Esophagus muscularis mucosa (tissue), 4 donors: Measurements from ENCODE around the gene ITPR2. TPM values are rescaled to one million over a fixed set of nuclear protein-coding genes. Genes with fewer than 3 reads are reported as not detected.

ENCODE experiments used
- DNase-seq: peaks from one replicate; pipeline ENCODE4 v3.0.0-alpha.2; 2017; ENCODE audit errors: extremely low spot score
- H3K27ac ChIP-seq, 4 donors: fragments of 200-600 bp; sonication (generic); replicated peaks in 1 of 4; 1 replicate in 3 of 4; 2 replicates in 1 of 4; pipeline ENCODE4 v1.5.1; 2016 to 2019; ENCODE audit warnings: mild to moderate bottlenecking in 1 of 4
- H3K27me3 ChIP-seq, 4 donors: fragments of 200-600 bp; sonication (generic); one replicate each; pipeline versions ENCODE4 v1.5.1 to v1.6.0; 2016 to 2019
- H3K36me3 ChIP-seq, 4 donors: fragments of 200-600 bp; sonication (generic); one replicate each; pipeline ENCODE4 v1.5.1; 2016 to 2019
- H3K4me1 ChIP-seq, 4 donors: fragments of 200-600 bp; sonication (generic); one replicate each; pipeline ENCODE4 v1.5.1; 2016 to 2019
- H3K4me3 ChIP-seq, 4 donors: fragments of 200-600 bp; sonication (generic); 1 replicate in 2 of 4; 2 replicates in 2 of 4; pipeline ENCODE4 v1.5.1; 2016 to 2019; ENCODE audit warnings: mild to moderate bottlenecking in 4 of 4, moderate library complexity in 1 of 4
- H3K9me3 ChIP-seq, 4 donors: fragments of 200-600 bp; sonication (generic); 1 replicate in 3 of 4; 2 replicates in 1 of 4; pipeline ENCODE4 v1.5.1; 2016 to 2019
- CTCF ChIP-seq, 3 experiments: fragments of 200-600 bp in 2 of 3; fragments of 450-650 bp in 1 of 3; sonication (generic) in 2 of 3; IDR thresholded peaks; one replicate each; pipeline ENCODE4 v1.5.1; 2017 to 2019; ENCODE audit warnings: antibody characterized with exemption in 3 of 3, mild to moderate bottlenecking in 2 of 3, moderate library complexity in 1 of 3
- EP300 ChIP-seq: sonication (generic); formaldehyde crosslinking; IDR thresholded peaks from one replicate; pipeline ENCODE4 v1.6.1; 2017; ENCODE audit warnings: antibody characterized with exemption
- POLR2A ChIP-seq: fragments of 450-650 bp; IDR thresholded peaks from one replicate; pipeline ENCODE4 v1.6.1; 2017; ENCODE audit warnings: antibody characterized with exemption, moderate library complexity, mild to moderate bottlenecking, low read depth
- POLR2AphosphoS5 ChIP-seq, 2 donors: sonication (generic); formaldehyde crosslinking; IDR thresholded peaks; one replicate each; pipeline ENCODE4 v1.6.1; 2017; ENCODE audit warnings: antibody characterized with exemption in 2 of 2
- WGBS: methylation state at CpG from one replicate; pipeline ENCODE4 v1.1.5; 2018; 5-methylcytosine and 5-hydroxymethylcytosine counted together
- intact Hi-C: fragments of 100-400 bp; cut with DNase I; formaldehyde crosslinking; loops from one replicate; pipeline ENCODE4 v1.15.1; 2023
- total RNA-seq, 4 donors: library from RNA; depleted of rRNA; stranded (reverse); fragments of >200 nt; gene quantifications; one replicate each; pipeline versions ENCODE4 v1.1.0 to v1.2.1, GENCODE V29; 2016

The ITPR2 gene
- total RNA-seq, 4 donors from 2014 or later, result 23.7 to 26.6 (median 25.4) TPM

- Histone ChIP-seq H3K36me3 (peaks cover 6 to 51% (median 18%) of the 10 kb centered on the region in 4 donors), H3K4me1 (no peaks in the 10 kb centered on the region), H3K9me3 (no peaks in the 10 kb centered on the region), H3K4me3 (no peak overlapping the region), H3K27ac (no peak overlapping the region), H3K27me3 (no peaks in the 10 kb centered on the region)
- TF ChIP-seq POLR2AphosphoS5 (IDR thresholded peaks at IDR 0.05) (no peak), EP300 (no peak), POLR2A (no peak), CTCF (IDR thresholded peaks at IDR 0.05) (no peak)
- WGBS, result 89% methylated on average over 7 of the region's 7 CpGs
- DNase-seq, result no peak
- intact Hi-C loops, result no loop called here
These were observed 233.8 kb downstream of the ITPR2 start for GRCh38 chr12:26599096-26599695.

GRCh38 chr12:26595806-26596205 is 237.2 kb downstream of the ITPR2 start:
- 83% methylated on average over 1 of the region's 1 CpG for WGBS
- intact Hi-C loops, result no loop called here
- Histone ChIP-seq H3K27ac (no peak overlapping the region), H3K27me3 (no peaks in the 10 kb centered on the region), H3K36me3 (peaks cover 9 to 43% (median 20%) of the 10 kb centered on the region in 4 donors), H3K9me3 (no peaks in the 10 kb centered on the region), H3K4me3 (no peak overlapping the region), H3K4me1 (no peaks in the 10 kb centered on the region)
- no peak for DNase-seq
- TF ChIP-seq POLR2A (no peak), POLR2AphosphoS5 (IDR thresholded peaks at IDR 0.05) (no peak), EP300 (no peak), CTCF (IDR thresholded peaks at IDR 0.05) (no peak)

- intact Hi-C loops, result no loop called here
These were observed 252.4 kb downstream of the ITPR2 start for GRCh38 chr12:26580619-26581018.

GRCh38 chr12:26576266-26576665 is 256.7 kb downstream of the ITPR2 start:
- Histone ChIP-seq H3K27ac (no peak overlapping the region), H3K36me3 (peaks cover 0 to 25% (median 6%) of the 10 kb centered on the region in 4 donors), H3K4me3 (no peak overlapping the region), H3K4me1 (no peaks in the 10 kb centered on the region), H3K27me3 (no peaks in the 10 kb centered on the region), H3K9me3 (no peaks in the 10 kb centered on the region)
- intact Hi-C loops, result no loop called here
- no peak for DNase-seq
- TF ChIP-seq POLR2A, result no peak
- no peak for TF ChIP-seq CTCF (IDR thresholded peaks at IDR 0.05)
- no peak for TF ChIP-seq EP300
- no peak for TF ChIP-seq POLR2AphosphoS5 (IDR thresholded peaks at IDR 0.05)
- WGBS, result 85% methylated on average over 6 of the region's 6 CpGs

More at GRCh38 chr12:26580619-26581018, 252.4 kb downstream of the ITPR2 start:
- Histone ChIP-seq H3K27ac (no peak overlapping the region), H3K27me3 (no peaks in the 10 kb centered on the region), H3K4me1 (no peaks in the 10 kb centered on the region), H3K9me3 (no peaks in the 10 kb centered on the region), H3K36me3 (peaks cover 0 to 25% (median 6%) of the 10 kb centered on the region in 4 donors), H3K4me3 (no peak overlapping the region)
- WGBS, result 100% methylated on average over 2 of the region's 2 CpGs
- no peak for DNase-seq
- no peak for TF ChIP-seq EP300
- TF ChIP-seq POLR2AphosphoS5 (IDR thresholded peaks at IDR 0.05), result no peak
- no peak for TF ChIP-seq CTCF (IDR thresholded peaks at IDR 0.05)
- TF ChIP-seq POLR2A, result no peak
